ENCODE measurements around the gene MAST1.

DNA sequence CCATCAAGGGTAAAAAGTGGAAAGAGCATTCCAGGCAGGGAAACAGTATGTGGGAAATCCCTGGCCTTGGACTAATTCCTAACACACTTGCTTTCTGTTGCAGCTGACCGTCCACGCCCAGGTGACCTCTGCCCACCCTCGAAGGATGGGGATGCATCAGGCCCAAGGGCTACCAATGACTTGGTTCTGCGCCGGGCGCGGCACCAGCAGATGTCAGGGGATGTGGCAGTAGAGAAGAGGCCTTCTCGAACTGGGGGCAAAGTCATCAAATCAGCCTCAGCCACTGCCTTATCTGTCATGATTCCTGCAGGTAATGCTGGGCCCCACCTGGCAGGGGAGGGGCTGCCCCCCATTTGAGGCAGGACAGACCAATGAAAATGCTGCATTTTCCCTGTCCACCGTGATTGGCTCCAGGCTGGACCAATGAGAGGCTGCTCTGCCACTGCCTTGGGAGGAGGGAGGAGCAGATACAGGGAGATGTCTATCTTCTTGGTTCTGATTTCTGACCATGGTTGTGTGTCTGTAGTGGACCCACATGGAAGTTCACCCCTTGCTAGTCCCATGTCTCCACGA is 30.3 kb downstream of the MAST1 start:
- TF ChIP-seq CTCF (IDR thresholded peaks at IDR 0.05), result no peak
- no peak for TF ChIP-seq POLR2A (IDR thresholded peaks at IDR 0.05; ENCODE audit: low read depth)
- TF ChIP-seq EP300 (IDR thresholded peaks at IDR 0.05), result no peak
- no peak for TF ChIP-seq POLR2AphosphoS5 (IDR thresholded peaks at IDR 0.05)
